A673 (cell line): ENCODE results near the gene CAMKV. TPM values are rescaled to one million over a fixed set of nuclear protein-coding genes. Genes with fewer than 3 reads are reported as not detected.

Experiments
- BruUV-seq: library from RNA; stranded (reverse); fragments of 400-500 nt; replicated peaks from 2 replicates; lab custom pipeline; 2021; lab: Mats Ljungman, UMichigan
- CTCF ChIA-PET: fragments of 300-600 bp; sonication (Branson Sonifier 250); formaldehyde crosslinking; loops from one replicate; lab custom pipeline; 2022; ENCODE audit warnings: antibody characterized with exemption; lab: Charles Lee
- POLR2A ChIA-PET: fragments of 300-600 bp; sonication (Branson Sonifier 250); formaldehyde crosslinking; loops from one replicate; lab custom pipeline; 2022; ENCODE audit warnings: antibody characterized with exemption; ENCODE audit not compliant: low non-redundant PET; lab: Charles Lee
- DNase-seq: peaks from one replicate; pipeline ENCODE4 v3.0.0-alpha.2; 2015; ENCODE audit warnings: low spot score
- H3K27ac ChIP-seq: fragments of 200-600 bp; sonication (generic); 2 replicates; pipeline ENCODE4 v1.5.1; 2016; ENCODE audit warnings: mixed run types, low read depth, mild to moderate bottlenecking, mixed read lengths, antibody characterized with exemption, low read length; ENCODE audit not compliant: poor library complexity, severe bottlenecking
- H3K27me3 ChIP-seq: fragments of 200-600 bp; sonication (generic); replicated peaks from 2 replicates; pipeline ENCODE4 v1.6.1; 2017; ENCODE audit warnings: mixed run types, low read depth, mild to moderate bottlenecking, mixed read lengths, antibody characterized with exemption, low read length; ENCODE audit not compliant: insufficient read depth, poor library complexity
- H3K36me3 ChIP-seq: fragments of 200-600 bp; sonication (generic); 2 replicates; pipeline ENCODE4 v1.6.1; 2016; ENCODE audit warnings: mixed run types, mild to moderate bottlenecking, mixed read lengths, antibody characterized with exemption, low read length; ENCODE audit not compliant: insufficient read depth, poor library complexity, severe bottlenecking
- H3K4me1 ChIP-seq: fragments of 200-600 bp; sonication (generic); 2 replicates; pipeline ENCODE4 v1.6.1; 2017; ENCODE audit warnings: mixed run types, mild to moderate bottlenecking, mixed read lengths, antibody characterized with exemption, low read length; ENCODE audit not compliant: insufficient read depth, poor library complexity, severe bottlenecking
- H3K4me3 ChIP-seq: fragments of 200-600 bp; sonication (generic); 2 replicates; pipeline ENCODE4 v1.5.1; 2016; ENCODE audit warnings: low read depth, mixed run types, mild to moderate bottlenecking, mixed read lengths, low read length; ENCODE audit not compliant: poor library complexity, severe bottlenecking
- H3K9me3 ChIP-seq: fragments of 200-600 bp; sonication (generic); 2 replicates; pipeline ENCODE4 v1.6.1; 2016; ENCODE audit warnings: mixed run types, low read depth, mild to moderate bottlenecking, mixed read lengths, antibody characterized with exemption, low read length; ENCODE audit not compliant: poor library complexity, severe bottlenecking
- CTCF ChIP-seq: fragments of 300-800, 200-600 bp; sonication (generic); conservative IDR thresholded peaks from 2 replicates; pipeline ENCODE4 v1.5.1; 2017; ENCODE audit warnings: low read depth, mild to moderate bottlenecking, antibody characterized with exemption, low read length, moderate library complexity, mixed read lengths
- EZH2 ChIP-seq: fragments of 200-600 bp; sonication (generic); IDR thresholded peaks from 2 replicates; pipeline ENCODE4 v1.6.1; 2017; ENCODE audit warnings: borderline replicate concordance, low read depth, mild to moderate bottlenecking, mixed read lengths, antibody characterized with exemption, low read length; ENCODE audit not compliant: poor library complexity, severe bottlenecking
- intact Hi-C: fragments of 100-400 bp; cut with micrococcal nuclease; formaldehyde crosslinking; loops from one replicate; pipeline ENCODE4 v1.10.0; 2022; ENCODE audit not compliant: unreplicated experiment
- total RNA-seq: library from RNA; stranded (reverse); gene quantifications from 2 replicates; pipeline ENCODE4 v1.2.3, GENCODE V29; 2021

The CAMKV gene
- total RNA-seq, 1 experiment from 2014 or later, result 5.4 TPM

- Histone ChIP-seq H3K27me3 (no peaks in the 10 kb centered on the region), H3K9me3 (no peaks in the 10 kb centered on the region), H3K36me3 (no peaks in the 10 kb centered on the region), H3K27ac (no peak overlapping the region), H3K4me3 (no peak overlapping the region), H3K4me1 (no peaks in the 10 kb centered on the region)
- intact Hi-C loops, result no loop called here
- ChIA-PET CTCF (no interaction called here), POLR2A (no interaction called here)
- no TSS peak for BruUV-seq
- DNase-seq, result no peak
- TF ChIP-seq EZH2 (no peak), CTCF (no peak)
Measured at GRCh38 chr3:49914906-49915305, 45.2 kb upstream of the CAMKV start.

GRCh38 chr3:49912881-49913281 is 43.2 kb upstream of the CAMKV start:
- ChIA-PET POLR2A (no interaction called here), CTCF (no interaction called here)
- BruUV-seq, result no TSS peak
- TF ChIP-seq CTCF (no peak), EZH2 (no peak)
- Histone ChIP-seq H3K27me3 (no peaks in the 10 kb centered on the region), H3K27ac (no peak overlapping the region), H3K9me3 (no peaks in the 10 kb centered on the region), H3K36me3 (no peaks in the 10 kb centered on the region), H3K4me1 (no peaks in the 10 kb centered on the region), H3K4me3 (no peak overlapping the region)
- intact Hi-C loops, result no loop called here
- no peak for DNase-seq

GRCh38 chr3:49911611-49912010 is 41.9 kb upstream of the CAMKV start:
- no peaks in the 10 kb centered on the region for H3K36me3 ChIP-seq
- BruUV-seq, result no TSS peak
- DNase-seq, result no peak
- intact Hi-C loops, result no loop called here
- H3K4me1 ChIP-seq, result no peaks in the 10 kb centered on the region
- no peak overlapping the region for H3K4me3 ChIP-seq
- H3K9me3 ChIP-seq, result no peaks in the 10 kb centered on the region
- H3K27ac ChIP-seq, result no peak overlapping the region
- CTCF ChIA-PET, result no interaction called here
- POLR2A ChIA-PET, result no interaction called here
- TF ChIP-seq CTCF (no peak), EZH2 (no peak)
- no peaks in the 10 kb centered on the region for H3K27me3 ChIP-seq
